Measurements from ENCODE around the gene ZNF334. TPM values are rescaled to one million over a fixed set of nuclear protein-coding genes. Genes with fewer than 3 reads are reported as not detected.

Gene ZNF334
- 20.5 TPM for total RNA-seq
- 2.6 TPM for polyA plus RNA-seq

- peak; percentile 26 for DNase-seq (ENCODE audit: extremely low spot score)
- H3K36me3 ChIP-seq (ENCODE audit: insufficient read depth) = no peaks in the 10 kb centered on the region
- 3% methylated on average over 49 of the region's 49 CpGs for WGBS
- H3K4me3 ChIP-seq (ENCODE audit: low read depth, low read length) = peak within 1 kb of the TSS; percentile 72
- no peaks in the 10 kb centered on the region for H3K4me1 ChIP-seq (ENCODE audit: insufficient read depth)
- H3K27ac ChIP-seq (ENCODE audit: low read depth) = no peak within 1 kb of the TSS
Measured at GRCh38 chr20:46512943-46513844, at the start of gene ZNF334. ZNF334 (minus strand) TSS chr20:46513559; CDS start chr20:46512102, 1,457 bp downstream.

GRCh38 chr20:46562373-46563169, 49.2 kb upstream of the ZNF334 start:
- H3K4me3 ChIP-seq (ENCODE audit: low read depth, low read length) = no peak overlapping the region

GRCh38 chr20:46562009-46562372, 48.6 kb upstream of the ZNF334 start:
- H3K4me3 ChIP-seq (ENCODE audit: low read depth, low read length) = no peak overlapping the region

More at GRCh38 chr20:46562373-46563169, 49.2 kb upstream of the ZNF334 start:
- DNase-seq (ENCODE audit: extremely low spot score) = peak; percentile 76
- Histone ChIP-seq H3K27ac (ENCODE audit: low read depth) (no peak overlapping the region), H3K4me1 (ENCODE audit: insufficient read depth) (peaks cover 2% of the 10 kb centered on the region), H3K36me3 (ENCODE audit: insufficient read depth) (no peaks in the 10 kb centered on the region)
- 8% methylated on average over 19 of the region's 19 CpGs for WGBS

GRCh38 chr20:46559685-46560440, 46.5 kb upstream of the ZNF334 start:
- Histone ChIP-seq H3K36me3 (ENCODE audit: insufficient read depth) (no peaks in the 10 kb centered on the region), H3K27ac (ENCODE audit: low read depth) (no peak overlapping the region), H3K4me3 (ENCODE audit: low read depth, low read length) (no peak overlapping the region), H3K4me1 (ENCODE audit: insufficient read depth) (peaks cover 2% of the 10 kb centered on the region)
- no peak for DNase-seq (ENCODE audit: extremely low spot score)
- WGBS = 88% methylated on average over 7 of the region's 7 CpGs

More at GRCh38 chr20:46562009-46562372, 48.6 kb upstream of the ZNF334 start:
- Histone ChIP-seq H3K4me1 (ENCODE audit: insufficient read depth) (peaks cover 2% of the 10 kb centered on the region), H3K36me3 (ENCODE audit: insufficient read depth) (no peaks in the 10 kb centered on the region), H3K27ac (ENCODE audit: low read depth) (no peak overlapping the region)
- DNase-seq (ENCODE audit: extremely low spot score) = no peak
- WGBS = 37% methylated on average over 5 of the region's 5 CpGs

GRCh38 chr20:46559001-46559400, 45.6 kb upstream of the ZNF334 start:
- 87% methylated on average over 3 of the region's 3 CpGs for WGBS
- Histone ChIP-seq H3K4me3 (ENCODE audit: low read depth, low read length) (no peak overlapping the region), H3K36me3 (ENCODE audit: insufficient read depth) (no peaks in the 10 kb centered on the region), H3K27ac (ENCODE audit: low read depth) (no peak overlapping the region), H3K4me1 (ENCODE audit: insufficient read depth) (peaks cover 2% of the 10 kb centered on the region)
- no peak for DNase-seq (ENCODE audit: extremely low spot score)

- no peak overlapping the region for H3K27ac ChIP-seq (ENCODE audit: low read depth)
- H3K4me1 ChIP-seq (ENCODE audit: insufficient read depth) = no peaks in the 10 kb centered on the region
- H3K36me3 ChIP-seq (ENCODE audit: insufficient read depth) = no peaks in the 10 kb centered on the region
- WGBS = 53% methylated on average over 5 of the region's 5 CpGs
- no peak overlapping the region for H3K4me3 ChIP-seq (ENCODE audit: low read depth, low read length)
- DNase-seq (ENCODE audit: extremely low spot score) = no peak
Measured at GRCh38 chr20:46558511-46558959, 45.2 kb upstream of the ZNF334 start.

- no peak for DNase-seq (ENCODE audit: extremely low spot score)
- Histone ChIP-seq H3K4me1 (ENCODE audit: insufficient read depth) (no peaks in the 10 kb centered on the region), H3K4me3 (ENCODE audit: low read depth, low read length) (no peak overlapping the region), H3K36me3 (ENCODE audit: insufficient read depth) (no peaks in the 10 kb centered on the region), H3K27ac (ENCODE audit: low read depth) (no peak overlapping the region)
- 64% methylated on average over 8 of the region's 8 CpGs for WGBS
Measured at GRCh38 chr20:46557231-46557956, 44.0 kb upstream of the ZNF334 start.

- H3K4me3 ChIP-seq (ENCODE audit: low read depth, low read length) = no peak overlapping the region
- no peak for DNase-seq (ENCODE audit: extremely low spot score)
- 76% methylated on average over 4 of the region's 4 CpGs for WGBS
Measured at GRCh38 chr20:46555370-46555956, 42.1 kb upstream of the ZNF334 start.

GRCh38 chr20:46554828-46555227, 41.5 kb upstream of the ZNF334 start:
- WGBS = 54% methylated on average over 3 of the region's 3 CpGs

More at GRCh38 chr20:46555370-46555956, 42.1 kb upstream of the ZNF334 start:
- Histone ChIP-seq H3K4me1 (ENCODE audit: insufficient read depth) (no peaks in the 10 kb centered on the region), H3K27ac (ENCODE audit: low read depth) (no peak overlapping the region), H3K36me3 (ENCODE audit: insufficient read depth) (no peaks in the 10 kb centered on the region)

GRCh38 chr20:46553926-46554325, 40.6 kb upstream of the ZNF334 start:
- Histone ChIP-seq H3K27ac (ENCODE audit: low read depth) (no peak overlapping the region), H3K36me3 (ENCODE audit: insufficient read depth) (no peaks in the 10 kb centered on the region), H3K4me1 (ENCODE audit: insufficient read depth) (no peaks in the 10 kb centered on the region), H3K4me3 (ENCODE audit: low read depth, low read length) (no peak overlapping the region)
- 92% methylated on average over 3 of the region's 3 CpGs for WGBS
- no peak for DNase-seq (ENCODE audit: extremely low spot score)

More at GRCh38 chr20:46554828-46555227, 41.5 kb upstream of the ZNF334 start:
- Histone ChIP-seq H3K36me3 (ENCODE audit: insufficient read depth) (no peaks in the 10 kb centered on the region), H3K4me3 (ENCODE audit: low read depth, low read length) (no peak overlapping the region), H3K4me1 (ENCODE audit: insufficient read depth) (no peaks in the 10 kb centered on the region), H3K27ac (ENCODE audit: low read depth) (no peak overlapping the region)
- DNase-seq (ENCODE audit: extremely low spot score) = no peak

- Histone ChIP-seq H3K4me1 (ENCODE audit: insufficient read depth) (no peaks in the 10 kb centered on the region), H3K36me3 (ENCODE audit: insufficient read depth) (no peaks in the 10 kb centered on the region), H3K4me3 (ENCODE audit: low read depth, low read length) (no peak overlapping the region), H3K27ac (ENCODE audit: low read depth) (no peak overlapping the region)
- no peak for DNase-seq (ENCODE audit: extremely low spot score)
- whole genome bisulfite sequencing = 69% methylated on average over 4 of the region's 4 CpGs
Measured at GRCh38 chr20:46552460-46553420, 39.4 kb upstream of the ZNF334 start.
